ENCODE results near the gene THADA. TPM values are rescaled to one million over a fixed set of nuclear protein-coding genes. Genes with fewer than 3 reads are reported as not detected.
"Not testable (repeated sequence)": the region's sequence is repeated elsewhere in the genome, so short reads cannot be mapped to it uniquely, and the experiment has no call there.

THADA gene
- 10 to 100 TPM; 26.2 to 32.2 TPM for total RNA-seq

DNA sequence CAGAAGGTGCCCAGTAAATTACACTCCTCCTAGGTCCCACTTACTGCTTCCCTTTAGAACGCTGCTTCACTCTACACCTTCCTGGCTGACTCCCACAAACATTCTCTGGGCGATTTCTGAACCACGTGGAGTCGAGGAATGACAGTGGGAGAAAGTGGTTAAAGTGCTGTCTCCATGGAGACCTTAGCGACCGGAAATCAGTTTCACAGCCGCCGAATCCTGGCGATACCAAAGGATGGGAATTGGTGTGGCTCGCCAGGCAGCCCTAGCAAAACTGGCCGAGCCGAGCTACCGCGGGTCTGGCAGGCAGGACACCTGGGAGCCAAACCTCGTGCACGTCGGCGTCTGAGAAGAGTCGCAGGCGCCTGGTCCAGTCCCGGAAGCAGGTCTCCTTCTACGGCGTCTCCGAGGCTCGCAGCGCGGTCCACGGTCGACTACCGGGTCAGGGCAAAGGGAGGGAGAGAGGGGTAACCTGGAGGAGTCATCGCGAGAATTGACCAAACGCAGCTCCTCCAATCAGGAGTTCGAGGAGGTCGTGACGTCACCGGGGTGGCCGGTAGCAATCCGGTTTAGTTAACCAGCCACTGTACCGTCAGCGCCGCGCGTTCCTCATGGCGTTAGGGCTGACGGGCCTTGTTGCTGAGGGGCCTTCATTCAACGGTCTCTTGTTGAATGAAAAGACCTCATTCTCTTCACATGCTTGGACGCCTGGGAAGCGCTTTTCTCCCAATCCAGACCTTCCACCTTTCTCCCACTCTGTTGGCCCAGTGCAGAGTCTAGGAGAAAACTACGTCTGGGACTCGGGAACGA is at the start of gene THADA:
THADA (minus strand) TSS at position 436 of the 810 bp plus-strand sequence. CDS start 3,646 bp downstream, outside the sequence.
- peak within 1 kb of the TSS; percentile 92 for H3K4me3 Mint-ChIP-seq
- no peaks in the 10 kb centered on the region for H3K9me3 Mint-ChIP-seq
- peaks cover 9% of the 10 kb centered on the region for H3K36me3 Mint-ChIP-seq (ENCODE audit: low read depth)
- POLR2A ChIA-PET, result interaction anchor here (0.7 kb wide), 1 partner anchor 244 kb away, joined by 3 read pairs; no protein-coding TSS in a partner anchor
- CTCF ChIA-PET, result interaction anchor here (0.7 to 1.9 kb wide), 6 partner anchors 13 to 453 kb away, joined by 3 to 7 read pairs (median 4); no protein-coding TSS in a partner anchor
- H3K4me1 Mint-ChIP-seq, result peaks cover 31% of the 10 kb centered on the region
- peak within 1 kb of the TSS; percentile 98 for H3K27ac Mint-ChIP-seq
- H3K27me3 Mint-ChIP-seq, result peaks cover 6% of the 10 kb centered on the region
- peak; percentile 99 for DNase-seq

- Mint-ChIP-seq H3K4me3 (no peak overlapping the region), H3K4me1 (no peaks in the 10 kb centered on the region), H3K27me3 (peaks cover 15% of the 10 kb centered on the region), H3K36me3 (ENCODE audit: low read depth) (no peaks in the 10 kb centered on the region), H3K27ac (no peak overlapping the region), H3K9me3 (peaks cover 3% of the 10 kb centered on the region)
- ChIA-PET CTCF (no interaction called here), POLR2A (interaction anchor here (0.5 kb wide), 1 partner anchor 116 kb away, joined by 3 read pairs; no protein-coding TSS in a partner anchor)
- no peak for DNase-seq
Measured at GRCh38 chr2:43643680-43644079, 47.8 kb upstream of the THADA start.

DNA sequence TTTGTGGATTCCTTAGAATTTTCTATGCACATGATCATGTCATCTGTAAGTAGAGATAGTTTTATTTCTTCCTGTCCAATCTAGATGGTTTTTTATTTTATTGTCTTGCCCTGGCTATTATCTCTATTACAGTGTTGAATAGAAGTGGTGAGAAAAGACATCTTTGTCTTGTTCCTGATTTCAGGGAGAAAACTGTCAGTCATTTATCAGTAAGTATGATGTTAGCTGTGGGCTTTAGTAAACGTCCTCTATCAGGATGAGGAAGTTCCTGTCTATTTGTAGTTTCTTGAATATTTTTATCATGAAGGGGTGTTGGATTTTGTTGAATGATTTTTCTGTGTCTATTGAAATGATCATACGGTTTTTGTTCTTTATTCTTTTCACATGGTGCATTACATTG is 46.5 kb upstream of the THADA start:
- POLR2A ChIA-PET, result no interaction called here
- Mint-ChIP-seq H3K4me1 (peaks cover 6% of the 10 kb centered on the region), H3K27me3 (peaks cover 22% of the 10 kb centered on the region), H3K27ac (no peak overlapping the region), H3K36me3 (ENCODE audit: low read depth) (no peaks in the 10 kb centered on the region), H3K4me3 (no peak overlapping the region), H3K9me3 (peaks cover 3% of the 10 kb centered on the region)
- DNase-seq, result no peak
- CTCF ChIA-PET, result interaction anchor here (0.6 kb wide), 1 partner anchor 109 kb away, joined by 4 read pairs; no protein-coding TSS in a partner anchor

- Mint-ChIP-seq H3K27ac (peak within 1 kb of the TSS; percentile 66), H3K4me3 (peak within 1 kb of the TSS; percentile 82), H3K4me1 (peaks cover 16% of the 10 kb centered on the region), H3K27me3 (peaks cover 45% of the 10 kb centered on the region), H3K9me3 (peaks cover 3% of the 10 kb centered on the region), H3K36me3 (ENCODE audit: low read depth) (no peaks in the 10 kb centered on the region)
- peak; percentile 83 for DNase-seq
- ChIA-PET POLR2A (no interaction called here), CTCF (interaction anchor here (0.6 to 1.5 kb wide), 4 partner anchors 10 to 59 kb away, joined by 3 to 4 read pairs (median 4); no protein-coding TSS in a partner anchor)
Measured at GRCh38 chr2:43637030-43637803, 41.4 kb upstream of the THADA start, which contains the start of gene PLEKHH2. Gene PLEKHH2 (plus strand): TSS chr2:43637260. CDS start chr2:43644674, 7,414 bp downstream.

- H3K27me3 Mint-ChIP-seq, result peaks cover 51% of the 10 kb centered on the region
- H3K36me3 Mint-ChIP-seq (ENCODE audit: low read depth), result no peaks in the 10 kb centered on the region
- H3K4me3 Mint-ChIP-seq, result peak overlapping the region; percentile 82
- peak; percentile 23 for DNase-seq
- peaks cover 3% of the 10 kb centered on the region for H3K9me3 Mint-ChIP-seq
- H3K27ac Mint-ChIP-seq, result peak overlapping the region; percentile 66
- CTCF ChIA-PET, result interaction anchor here (1.0 to 1.5 kb wide), 3 partner anchors 11 to 58 kb away, joined by 4 read pairs; no protein-coding TSS in a partner anchor
- peaks cover 16% of the 10 kb centered on the region for H3K4me1 Mint-ChIP-seq
- POLR2A ChIA-PET, result no interaction called here
Measured at GRCh38 chr2:43636621-43637020, 40.8 kb upstream of the THADA start.

- CTCF ChIA-PET, result interaction anchor here (0.9 to 1.5 kb wide), 3 partner anchors 11 to 31 kb away, joined by 4 to 8 read pairs (median 4); no protein-coding TSS in a partner anchor
- peaks cover 16% of the 10 kb centered on the region for H3K4me1 Mint-ChIP-seq
- H3K9me3 Mint-ChIP-seq; H3K27ac Mint-ChIP-seq; H3K36me3 Mint-ChIP-seq (ENCODE audit: low read depth); H3K4me3 Mint-ChIP-seq; DNase-seq; POLR2A ChIA-PET: not testable (repeated sequence)
- peaks cover 53% of the 10 kb centered on the region for H3K27me3 Mint-ChIP-seq
Measured at GRCh38 chr2:43636153-43636552, 40.3 kb upstream of the THADA start.

DNA sequence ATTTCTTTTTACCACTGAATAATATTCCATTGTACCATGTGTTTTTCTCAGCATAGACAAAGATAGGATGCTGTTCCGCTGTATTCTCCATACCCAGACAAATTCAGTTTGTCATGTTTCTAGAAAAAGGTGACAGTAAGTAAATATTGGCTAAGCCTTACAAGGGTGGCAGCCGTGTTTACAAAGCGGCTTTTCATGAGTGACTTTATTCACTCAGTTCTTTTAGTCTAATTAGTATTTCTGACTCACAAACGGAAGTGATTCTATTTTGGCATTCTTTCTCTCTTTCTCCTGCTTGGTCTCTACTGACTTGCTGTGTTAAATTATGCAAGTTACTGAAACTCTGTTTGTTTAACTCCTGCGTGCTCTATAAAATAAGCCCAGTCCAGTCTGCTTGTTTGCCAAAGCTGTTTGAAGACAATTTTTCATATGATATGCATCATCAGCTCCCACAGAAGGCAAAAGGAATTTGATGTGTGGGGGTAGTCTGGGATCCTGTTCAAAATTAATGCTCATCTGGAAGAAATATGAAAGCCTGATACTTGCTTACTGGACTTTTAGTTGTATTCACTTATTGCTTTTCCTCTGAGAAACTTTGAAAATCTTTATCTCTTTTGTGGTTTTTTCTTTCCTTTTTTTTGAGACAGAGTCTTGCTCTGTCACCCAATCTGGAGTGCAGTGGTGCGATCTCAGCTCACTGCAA is 38.9 kb upstream of the THADA start:
- Mint-ChIP-seq H3K27me3 (peaks cover 62% of the 10 kb centered on the region), H3K36me3 (ENCODE audit: low read depth) (no peaks in the 10 kb centered on the region), H3K9me3 (peaks cover 3% of the 10 kb centered on the region), H3K27ac (no peak overlapping the region), H3K4me1 (peaks cover 16% of the 10 kb centered on the region), H3K4me3 (no peak overlapping the region)
- no peak for DNase-seq
- ChIA-PET CTCF (no interaction called here), POLR2A (interaction anchor here (0.6 kb wide), 1 partner anchor 274 kb away, joined by 3 read pairs; no protein-coding TSS in a partner anchor)

- Mint-ChIP-seq H3K9me3 (no peaks in the 10 kb centered on the region), H3K36me3 (ENCODE audit: low read depth) (no peaks in the 10 kb centered on the region)
Measured at GRCh38 chr2:43631618-43632317, 35.9 kb upstream of the THADA start.

DNA sequence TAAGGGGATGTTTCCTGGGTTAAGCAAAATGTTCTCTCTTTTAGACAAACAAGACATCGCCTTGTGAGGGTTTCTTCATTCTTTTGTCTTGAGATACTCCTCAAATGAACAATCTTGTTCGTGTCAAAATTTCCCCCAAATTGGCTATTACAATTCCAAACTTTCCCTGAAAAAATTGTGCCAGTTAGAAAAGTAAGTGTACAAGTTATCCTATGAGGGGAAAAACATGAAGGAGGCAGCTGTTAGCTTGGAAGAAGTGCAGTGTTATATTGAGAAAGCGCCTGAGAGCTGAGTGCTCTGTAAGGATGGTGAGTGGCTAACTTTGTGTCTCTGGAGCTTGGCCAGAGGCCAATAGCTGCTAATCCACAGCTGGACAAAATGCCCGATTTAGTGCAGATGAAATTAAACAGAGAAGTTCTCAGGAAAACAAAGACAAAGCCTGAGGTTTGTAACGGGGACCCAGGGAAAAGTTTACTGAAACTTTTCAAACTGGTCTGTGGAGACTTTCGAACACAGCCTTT is 27.2 kb upstream of the THADA start:
- Mint-ChIP-seq H3K27me3 (peaks cover 26% of the 10 kb centered on the region), H3K4me1 (no peaks in the 10 kb centered on the region), H3K36me3 (ENCODE audit: low read depth) (no peaks in the 10 kb centered on the region), H3K9me3 (no peaks in the 10 kb centered on the region), H3K4me3 (no peak overlapping the region), H3K27ac (no peak overlapping the region)
- ChIA-PET CTCF (no interaction called here), POLR2A (no interaction called here)
- DNase-seq, result no peak

More at GRCh38 chr2:43631618-43632317, 35.9 kb upstream of the THADA start:
- ChIA-PET POLR2A (no interaction called here), CTCF (no interaction called here)
- Mint-ChIP-seq H3K4me3 (no peak overlapping the region), H3K4me1 (peaks cover 8% of the 10 kb centered on the region), H3K27ac (no peak overlapping the region), H3K27me3 (peaks cover 65% of the 10 kb centered on the region)
- DNase-seq, result no peak

- ChIA-PET CTCF (no interaction called here), POLR2A (no interaction called here)
- DNase-seq, result no peak
- Mint-ChIP-seq H3K4me3 (no peak overlapping the region), H3K4me1 (no peaks in the 10 kb centered on the region), H3K9me3 (no peaks in the 10 kb centered on the region), H3K36me3 (ENCODE audit: low read depth) (no peaks in the 10 kb centered on the region), H3K27me3 (peaks cover 25% of the 10 kb centered on the region), H3K27ac (no peak overlapping the region)
Measured at GRCh38 chr2:43619511-43619910, 23.7 kb upstream of the THADA start.

DNA sequence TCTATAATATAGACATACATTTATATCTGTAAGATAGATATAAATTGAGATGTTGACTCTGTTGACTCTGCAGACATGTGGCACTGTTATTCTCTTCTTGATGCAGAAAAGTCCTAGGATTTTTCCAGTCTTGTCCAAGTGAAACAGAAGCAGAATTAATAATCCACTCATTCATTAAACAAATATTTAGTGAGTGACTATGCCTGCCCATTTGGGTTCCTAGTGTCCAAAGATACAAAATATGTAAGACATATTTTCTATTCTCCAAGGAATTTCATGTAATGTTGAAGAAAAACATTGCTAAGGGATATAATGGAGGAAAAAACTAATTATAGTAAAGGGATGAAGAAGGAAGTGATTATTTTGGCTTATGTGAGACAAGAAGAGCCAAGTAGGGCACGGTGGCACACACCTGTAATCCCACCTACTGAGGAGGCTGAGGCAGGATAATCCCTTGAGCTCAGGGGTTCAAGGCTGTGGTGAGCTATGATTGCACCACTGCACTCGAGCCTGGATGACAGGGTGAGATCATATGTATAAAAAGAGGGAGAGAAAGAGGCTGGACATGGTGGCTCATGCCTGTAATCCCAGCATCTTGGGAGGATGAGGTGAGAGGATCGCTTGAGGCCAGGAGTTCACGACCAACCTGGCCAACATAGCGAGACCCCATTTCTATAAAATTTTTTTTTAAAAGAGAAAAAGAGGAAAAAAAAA is 21.3 kb upstream of the THADA start:
- DNase-seq, result no peak
- Mint-ChIP-seq H3K9me3 (no peaks in the 10 kb centered on the region), H3K4me3 (no peak overlapping the region), H3K27me3 (peaks cover 18% of the 10 kb centered on the region), H3K27ac (no peak overlapping the region), H3K4me1 (peaks cover 3% of the 10 kb centered on the region), H3K36me3 (ENCODE audit: low read depth) (no peaks in the 10 kb centered on the region)
- ChIA-PET POLR2A (no interaction called here), CTCF (interaction anchor here (0.6 kb wide), 1 partner anchor 18 kb away, joined by 3 read pairs; no protein-coding TSS in a partner anchor)
